ENCODE data around the gene D2HGDH. TPM values are rescaled to one million over a fixed set of nuclear protein-coding genes. Genes with fewer than 3 reads are reported as not detected.
A peak's percentile ranks its signal among the peaks of the same experiment; 100 is the strongest.

The D2HGDH gene
- total RNA-seq, 2 experiments from 2014 or later = 23.2 to 68.1 TPM

DNA sequence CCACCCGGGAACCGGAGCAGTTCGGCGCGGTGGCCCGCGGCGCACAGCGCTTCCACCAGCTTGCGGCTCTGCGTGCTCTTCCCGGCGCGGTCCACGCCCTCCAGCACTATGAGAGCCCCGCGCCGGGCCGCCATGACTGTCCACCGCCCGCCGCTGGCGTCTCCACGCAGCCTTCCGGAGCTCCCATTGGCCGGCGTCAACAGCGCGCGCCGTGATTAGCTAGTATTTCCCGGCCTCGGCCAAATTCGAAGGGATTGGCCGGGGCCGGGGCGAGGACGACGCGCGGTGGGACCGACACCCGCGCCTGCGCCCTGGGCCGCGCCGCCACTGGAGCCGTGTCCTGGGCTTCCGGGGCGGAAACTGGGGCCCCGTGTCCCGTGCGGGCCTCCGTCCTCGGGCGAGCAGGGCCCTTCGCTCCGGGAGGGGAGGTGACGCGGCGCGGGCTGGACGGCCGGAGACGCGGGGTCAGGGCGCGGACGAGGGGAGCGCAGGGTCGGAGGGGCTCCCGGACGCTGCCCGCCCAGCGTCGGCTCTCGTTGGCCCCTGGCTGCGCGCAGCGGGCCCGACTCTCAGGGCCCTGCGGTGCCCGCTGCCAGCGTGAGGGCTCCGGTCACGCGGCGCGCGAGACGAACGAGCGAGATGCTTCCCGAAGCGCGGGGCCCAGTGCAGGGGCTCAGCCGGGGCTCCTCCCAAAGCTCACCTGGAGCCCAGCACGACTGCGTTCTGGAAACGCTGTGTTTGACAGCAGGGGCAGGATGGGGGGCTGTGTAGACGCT lies 47.6 kb upstream of the D2HGDH start, which contains the start of gene DTYMK:
Gene DTYMK (minus strand): TSS at position 166 of the 776 bp plus-strand sequence. CDS start 32 bp downstream, at position 134.
- peak within 1 kb of the TSS; percentile 92 for H3K4me2 ChIP-seq (ENCODE audit: low read length)
- H3K4me1 ChIP-seq (ENCODE audit: insufficient read depth, low read length, poor library complexity, severe bottlenecking) = peaks cover 17% of the 10 kb centered on the region
- H3K4me3 ChIP-seq (ENCODE audit: low read depth, low read length, poor library complexity, severe bottlenecking) = peak within 1 kb of the TSS; percentile 90
- POLR2A ChIA-PET = interaction anchor here (0.6 to 4.1 kb wide), 11 partner anchors 9 to 627 kb away, joined by 3 to 46 read pairs (median 4); partner anchors contain the start of genes ATG4B, D2HGDH, HDLBP and ING5
- H3K79me2 ChIP-seq (ENCODE audit: insufficient read depth, low read depth, low read length) = peaks cover 53% of the 10 kb centered on the region
- peaks cover 66% of the 10 kb centered on the region for H3K36me3 ChIP-seq (ENCODE audit: insufficient read depth, low read length)
- TSS peak; percentile 73 for BruUV-seq (replicated peaks)
- no peaks in the 10 kb centered on the region for H3K9me3 ChIP-seq (ENCODE audit: low read length)
- intact Hi-C loops (cut with micrococcal nuclease; ENCODE audit: unreplicated experiment) = loop anchor here (1.0 to 10.0 kb wide), 5 partner anchors 14 to 584 kb away; partner anchors contain the start of genes D2HGDH, FARP2 and MTERF4
- CTCF ChIA-PET (ENCODE audit: unreplicated experiment) = no interaction called here
- no peaks in the 10 kb centered on the region for H4K20me1 ChIP-seq (ENCODE audit: insufficient read depth, low read length)
- no peaks in the 10 kb centered on the region for H3K9me2 ChIP-seq (ENCODE audit: insufficient read depth, low read length)
- no peak for TF ChIP-seq CTCF (conservative IDR thresholded peaks at IDR 0.05; ENCODE audit: low read length)
- no peak for TF ChIP-seq EZH2phosphoT487 (IDR thresholded peaks at IDR 0.05; ENCODE audit: borderline replicate concordance, low read depth, low read length)
- DNase-seq (ENCODE audit: low spot score) = peak; percentile 96
- peak within 1 kb of the TSS; percentile 52; the same call in 1 of the 2 replicates for H2AFZ ChIP-seq (ENCODE audit: low read length)
- peak within 1 kb of the TSS; percentile 69 for H3K27ac ChIP-seq (ENCODE audit: low read depth, low read length, poor library complexity, severe bottlenecking)

GRCh38 chr2:241689306-241689705 lies 45.1 kb upstream of the D2HGDH start:
- Histone ChIP-seq H3K9me2 (ENCODE audit: insufficient read depth, low read length) (no peaks in the 10 kb centered on the region), H3K4me1 (ENCODE audit: insufficient read depth, low read length, poor library complexity, severe bottlenecking) (peaks cover 17% of the 10 kb centered on the region), H2AFZ (ENCODE audit: low read length) (no peak overlapping the region), H3K9me3 (ENCODE audit: low read length) (no peaks in the 10 kb centered on the region), H3K36me3 (ENCODE audit: insufficient read depth, low read length) (peaks cover 63% of the 10 kb centered on the region), H3K4me3 (ENCODE audit: low read depth, low read length, poor library complexity, severe bottlenecking) (no peak overlapping the region), H3K4me2 (ENCODE audit: low read length) (no peak overlapping the region), H3K79me2 (ENCODE audit: insufficient read depth, low read depth, low read length) (peaks cover 36% of the 10 kb centered on the region), H3K27ac (ENCODE audit: low read depth, low read length, poor library complexity, severe bottlenecking) (no peak overlapping the region), H4K20me1 (ENCODE audit: insufficient read depth, low read length) (no peaks in the 10 kb centered on the region)
- no TSS peak for BruUV-seq (replicated peaks)
- DNase-seq (ENCODE audit: low spot score) = no peak
- POLR2A ChIA-PET = interaction anchor here (1.5 to 4.1 kb wide), 2 partner anchors 11 to 25 kb away, joined by 4 to 46 read pairs; partner anchors contain the start of gene ING5
- TF ChIP-seq EZH2phosphoT487 (IDR thresholded peaks at IDR 0.05; ENCODE audit: borderline replicate concordance, low read depth, low read length) = no peak
- no peak for TF ChIP-seq CTCF (conservative IDR thresholded peaks at IDR 0.05; ENCODE audit: low read length)
- CTCF ChIA-PET (ENCODE audit: unreplicated experiment) = no interaction called here
- intact Hi-C loops (cut with micrococcal nuclease; ENCODE audit: unreplicated experiment) = loop anchor here (5.0 to 10.0 kb wide), 2 partner anchors 193 to 335 kb away; partner anchors contain the start of gene FARP2

All from OCI-LY7 (cell line).